CD4-positive, alpha-beta T cell treated with Interleukin-6 at 100 ng/mL for 8 hours (primary cell): ENCODE data around the gene PAQR8.
"Not testable (repeated sequence)": the region's sequence is repeated elsewhere in the genome, so short reads cannot be mapped to it uniquely, and the experiment has no call there.

Experiments
- DNase-seq: peaks from one replicate; pipeline ENCODE4 v3.0.0-alpha.2; 2020; ENCODE audit warnings: mixed read lengths, low spot score

The PAQR8 gene

GRCh38 chr6:52411911-52412310 is 50.0 kb downstream of the PAQR8 start:
- DNase-seq, result no peak

DNA sequence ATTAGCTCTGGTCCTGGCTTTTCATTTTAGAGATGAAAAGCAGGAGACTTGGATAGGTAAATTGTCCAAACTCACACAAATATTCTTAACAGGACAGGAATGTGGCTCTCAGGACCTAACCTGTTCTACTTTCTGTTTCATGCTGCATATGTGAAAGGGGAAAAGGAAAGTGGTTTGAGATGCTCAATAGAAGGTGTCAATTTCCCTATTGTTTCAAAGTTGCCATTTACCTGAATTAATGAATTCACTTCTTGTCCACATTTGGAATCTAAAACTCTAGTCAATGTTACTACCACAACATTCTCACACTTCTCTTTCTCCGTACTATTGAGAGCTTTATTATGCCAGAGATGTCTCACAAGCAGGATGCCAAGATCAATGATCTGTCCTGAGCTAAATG is 53.4 kb downstream of the PAQR8 start:
- no peak for DNase-seq

DNA sequence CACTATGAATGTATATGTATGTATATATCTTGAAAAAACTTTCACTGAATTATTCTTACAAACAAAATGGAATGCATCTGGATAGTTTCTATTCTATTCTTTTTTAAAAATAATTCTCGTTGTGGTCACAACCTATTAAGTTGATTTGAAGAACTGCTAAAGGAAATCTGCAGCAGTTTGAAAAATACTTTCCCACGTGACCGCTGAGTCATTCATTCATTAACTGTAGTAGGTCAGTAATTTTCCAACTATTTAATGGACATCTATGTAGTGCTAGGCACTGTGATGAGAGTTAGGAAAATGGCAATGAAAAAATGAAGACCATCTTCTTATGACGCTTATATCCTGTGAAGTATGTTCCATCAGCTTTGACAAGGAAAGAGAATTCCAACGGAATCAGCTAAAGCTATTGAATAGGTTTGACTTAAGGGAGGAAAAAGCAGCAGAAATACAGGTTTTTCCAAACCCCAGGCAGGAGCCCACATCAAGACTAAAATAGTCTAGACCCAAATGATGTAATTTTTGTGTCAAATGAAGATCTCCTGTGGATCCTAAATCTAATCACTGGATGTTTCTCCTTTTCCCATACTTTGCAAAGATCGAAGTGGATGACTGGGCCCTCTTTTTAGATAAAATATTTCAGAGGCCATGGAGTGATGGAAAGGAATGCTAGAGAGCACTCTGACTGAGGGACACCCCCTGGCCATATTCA is 54.1 kb downstream of the PAQR8 start:
- no peak for DNase-seq

GRCh38 chr6:52416629-52417151 is 54.7 kb downstream of the PAQR8 start:
- peak; percentile 61 for DNase-seq

DNA sequence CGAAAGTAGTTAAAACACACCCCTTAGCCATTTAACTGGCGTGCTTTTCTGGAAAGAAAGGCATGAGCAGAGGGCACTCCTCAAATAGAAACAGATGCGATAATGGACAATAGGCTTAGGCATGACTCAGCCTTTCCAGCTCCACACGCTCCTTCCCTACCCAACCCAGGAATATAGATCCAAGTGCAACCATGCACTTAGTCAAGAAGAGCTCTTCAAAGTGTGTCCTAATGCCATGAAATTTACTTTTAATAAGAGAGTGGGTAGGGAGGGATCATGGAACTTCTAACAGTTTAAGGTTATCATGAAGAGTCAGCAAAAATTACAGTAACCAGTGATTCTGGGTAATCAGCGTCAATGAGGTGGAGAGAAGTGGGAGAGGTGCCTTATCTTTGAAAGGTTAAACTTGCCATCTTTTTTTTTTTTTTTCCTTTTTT is 55.7 kb downstream of the PAQR8 start:
- DNase-seq, result no peak

DNA sequence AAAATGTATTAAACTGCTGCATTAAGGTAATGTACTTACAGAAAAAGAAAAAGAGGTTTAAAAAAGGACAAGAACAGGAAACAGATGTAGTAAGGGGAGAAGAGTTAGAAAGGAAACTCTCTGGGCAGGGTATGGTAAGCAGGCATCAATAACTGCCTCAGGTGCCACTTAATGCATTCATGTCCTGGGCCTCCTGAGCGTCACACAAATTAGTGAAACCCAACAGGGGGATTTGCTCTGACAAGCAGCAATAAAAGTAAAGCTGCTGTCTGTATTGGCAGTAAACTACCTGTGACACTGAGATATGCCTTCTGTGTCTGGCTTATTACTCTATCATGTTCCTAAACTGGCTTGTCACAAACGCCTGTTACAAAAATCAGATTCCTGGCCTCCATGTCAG is 56.7 kb downstream of the PAQR8 start:
- no peak for DNase-seq

- DNase-seq, result peak; percentile 97
Measured at GRCh38 chr6:52419809-52420667, 58.1 kb downstream of the PAQR8 start, which contains the start of gene EFHC1. Gene EFHC1, plus strand, starts transcription at chr6:52420342. Its CDS starts 69 bp downstream, at chr6:52420411.

- no peak for DNase-seq
Measured at GRCh38 chr6:52420668-52421358, 58.9 kb downstream of the PAQR8 start.

GRCh38 chr6:52422156-52422555 is 60.2 kb downstream of the PAQR8 start:
- DNase-seq, result no peak

GRCh38 chr6:52423448-52423847 is 61.5 kb downstream of the PAQR8 start:
- DNase-seq, result no peak

GRCh38 chr6:52423971-52424381 is 62.0 kb downstream of the PAQR8 start:
- DNase-seq, result no peak

GRCh38 chr6:52424513-52424912 is 62.6 kb downstream of the PAQR8 start:
- DNase-seq, result no peak

GRCh38 chr6:52426667-52427066 is 64.7 kb downstream of the PAQR8 start:
- DNase-seq, result no peak

GRCh38 chr6:52433294-52433693 is 71.3 kb downstream of the PAQR8 start:
- not testable (repeated sequence) for DNase-seq

DNA sequence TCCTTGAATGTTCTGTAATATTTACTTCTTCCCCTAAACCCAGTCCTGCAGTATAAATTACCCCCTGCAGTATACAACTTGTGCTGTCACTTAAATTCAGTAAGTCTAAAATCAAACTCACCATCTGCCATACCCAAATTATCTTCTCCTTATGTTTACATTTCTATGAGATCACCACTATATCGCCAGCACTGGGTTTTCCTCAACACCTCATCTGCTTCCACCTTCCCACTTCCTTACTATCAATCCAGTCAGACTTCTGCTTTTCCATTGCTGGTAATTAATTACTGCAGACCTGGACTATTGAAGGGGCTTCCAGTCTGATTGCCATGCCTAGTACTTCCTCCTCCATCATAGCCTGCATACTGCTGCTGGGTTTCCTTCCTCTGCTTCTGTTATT is 73.4 kb downstream of the PAQR8 start:
- no peak for DNase-seq

DNA sequence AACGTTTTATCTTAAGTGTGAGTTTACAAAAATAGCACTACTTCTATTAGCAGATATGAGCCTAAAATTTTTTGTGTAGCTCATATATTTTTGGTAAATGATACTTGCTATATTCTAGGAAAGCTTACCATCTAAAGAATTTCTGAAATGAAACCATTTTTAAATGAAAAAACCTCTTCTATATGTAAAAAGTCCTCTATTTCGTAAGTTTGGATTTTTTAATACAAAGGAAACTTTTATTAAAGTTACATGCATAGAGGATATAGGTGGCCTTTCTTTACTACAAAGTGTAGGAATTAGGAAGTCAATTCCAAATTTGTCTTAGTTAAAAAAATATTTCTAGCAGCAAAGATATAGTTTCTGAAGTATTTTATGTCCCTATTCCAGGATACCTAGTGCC is 77.0 kb downstream of the PAQR8 start:
- no peak for DNase-seq

DNA sequence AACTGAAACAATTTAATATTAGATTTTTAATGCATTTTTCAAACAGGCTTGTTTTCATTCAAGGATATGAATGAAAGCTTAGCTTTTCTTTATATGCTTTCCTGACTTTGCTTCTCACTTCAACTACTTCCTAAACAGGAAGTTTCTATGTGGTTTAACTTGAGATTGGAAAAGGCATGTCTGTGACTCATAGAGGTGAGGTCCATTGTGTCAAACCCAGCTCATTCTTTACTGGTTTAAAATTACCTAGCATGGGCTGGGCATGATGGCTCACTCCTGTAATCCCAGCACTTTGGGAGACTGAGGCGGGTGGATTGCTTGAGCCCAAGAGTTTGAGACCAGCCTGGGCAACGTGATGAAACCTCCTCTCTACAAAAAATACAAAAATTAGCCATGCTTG is 92.6 kb downstream of the PAQR8 start:
- no peak for DNase-seq

- DNase-seq, result no peak
Measured at GRCh38 chr6:52457096-52457495, 95.1 kb downstream of the PAQR8 start.
